CD4-positive, alpha-beta memory T cell (primary cell): ENCODE results near the gene CC2D1A. TPM values are rescaled to one million over a fixed set of nuclear protein-coding genes. Genes with fewer than 3 reads are reported as not detected.

ENCODE experiments used
- CTCF ChIA-PET: fragments of 350-600 bp; sonication (Branson Sonifier 250); formaldehyde crosslinking; loops from one replicate; lab custom pipeline; 2021; ENCODE audit warnings: inconsistent platforms; ENCODE audit not compliant: partially characterized antibody; lab: Charles Lee
- POLR2A ChIA-PET: fragments of 350-600 bp; sonication (Branson Sonifier 250); formaldehyde crosslinking; loops from one replicate; lab custom pipeline; 2021; ENCODE audit not compliant: partially characterized antibody; lab: Charles Lee
- DNase-seq, 5 donors: peaks; one replicate each; pipeline versions ENCODE4 v3.0.0 to v3.0.0-alpha.2; 2020 to 2022; ENCODE audit warnings: mixed read lengths in 1 of 5
- H3K27ac ChIP-seq: one replicate; pipeline ENCODE4 v1.7.0; 2013; ENCODE audit warnings: low read depth, low read length
- H3K27me3 ChIP-seq: 2 replicates; pipeline ENCODE4 v1.7.0; 2013; ENCODE audit warnings: mild to moderate bottlenecking, low read length, moderate library complexity; ENCODE audit not compliant: insufficient read depth
- H3K36me3 ChIP-seq: 2 replicates; pipeline ENCODE4 v1.7.0; 2013; ENCODE audit warnings: mild to moderate bottlenecking, low read length, moderate library complexity; ENCODE audit not compliant: insufficient read depth
- H3K4me1 ChIP-seq: 2 replicates; pipeline ENCODE4 v1.7.0; 2013; ENCODE audit warnings: mild to moderate bottlenecking, low read length, moderate library complexity; ENCODE audit not compliant: insufficient read depth
- H3K4me3 ChIP-seq, 2 donors: one replicate each; pipeline ENCODE4 v1.7.0; 2013; ENCODE audit warnings: low read length in 2 of 2, mild to moderate bottlenecking in 1 of 2
- H3K9me3 ChIP-seq, 2 donors: one replicate each; pipeline ENCODE4 v1.7.0; 2013; ENCODE audit warnings: low read length in 2 of 2, control low read depth in 1 of 2; ENCODE audit not compliant: control insufficient read depth in 1 of 2
- H3K27ac Mint-ChIP-seq, 7 donors: one replicate each; pipeline ENCODE4 v1.8.0; 2020 to 2021; ENCODE audit warnings: mixed read lengths in 7 of 7, mild to moderate bottlenecking in 6 of 7, inconsistent platforms in 3 of 7, moderate library complexity in 3 of 7
- H3K27me3 Mint-ChIP-seq, 2 donors: one replicate each; pipeline ENCODE4 v1.8.0; 2020 to 2021; ENCODE audit warnings: mixed read lengths in 2 of 2
- H3K36me3 Mint-ChIP-seq, 2 donors: one replicate each; pipeline ENCODE4 v1.8.0; 2020 to 2021; ENCODE audit warnings: mixed read lengths in 2 of 2, inconsistent platforms in 1 of 2, mild to moderate bottlenecking in 1 of 2
- H3K4me1 Mint-ChIP-seq, 4 donors: one replicate each; pipeline ENCODE4 v1.8.0; 2020 to 2021; ENCODE audit warnings: mixed read lengths in 4 of 4, mild to moderate bottlenecking in 1 of 4
- H3K4me3 Mint-ChIP-seq, 8 donors: one replicate each; pipeline ENCODE4 v1.8.0; 2020 to 2021; ENCODE audit warnings: mixed read lengths in 8 of 8, mild to moderate bottlenecking in 7 of 8, moderate library complexity in 6 of 8, inconsistent platforms in 3 of 8
- H3K9me3 Mint-ChIP-seq, 8 donors: one replicate each; pipeline ENCODE4 v1.8.0; 2020 to 2021; ENCODE audit warnings: mixed read lengths in 8 of 8, mild to moderate bottlenecking in 5 of 8, inconsistent platforms in 3 of 8, moderate library complexity in 1 of 8
- intact Hi-C: fragments of 100-400 bp; cut with micrococcal nuclease; formaldehyde crosslinking; loops from one replicate; pipeline ENCODE4 v1.15.1; 2023
- polyA plus RNA-seq, 2 donors: library from polyadenylated mRNA; unstranded; fragments of 300-500 nt; fragmentation: Illumina TruSeq; gene quantifications; one replicate each; pipeline ENCODE4 v1.2.3, GENCODE V29; 2021
- total RNA-seq, 2 experiments: library from RNA; stranded (reverse); gene quantifications; one replicate each; pipeline ENCODE4 v1.2.3, GENCODE V29; 2021

The CC2D1A gene
- total and polyA plus RNA-seq, 4 experiments from 2014 or later = 3.8 to 37.1 (median 23.4) TPM

DNA sequence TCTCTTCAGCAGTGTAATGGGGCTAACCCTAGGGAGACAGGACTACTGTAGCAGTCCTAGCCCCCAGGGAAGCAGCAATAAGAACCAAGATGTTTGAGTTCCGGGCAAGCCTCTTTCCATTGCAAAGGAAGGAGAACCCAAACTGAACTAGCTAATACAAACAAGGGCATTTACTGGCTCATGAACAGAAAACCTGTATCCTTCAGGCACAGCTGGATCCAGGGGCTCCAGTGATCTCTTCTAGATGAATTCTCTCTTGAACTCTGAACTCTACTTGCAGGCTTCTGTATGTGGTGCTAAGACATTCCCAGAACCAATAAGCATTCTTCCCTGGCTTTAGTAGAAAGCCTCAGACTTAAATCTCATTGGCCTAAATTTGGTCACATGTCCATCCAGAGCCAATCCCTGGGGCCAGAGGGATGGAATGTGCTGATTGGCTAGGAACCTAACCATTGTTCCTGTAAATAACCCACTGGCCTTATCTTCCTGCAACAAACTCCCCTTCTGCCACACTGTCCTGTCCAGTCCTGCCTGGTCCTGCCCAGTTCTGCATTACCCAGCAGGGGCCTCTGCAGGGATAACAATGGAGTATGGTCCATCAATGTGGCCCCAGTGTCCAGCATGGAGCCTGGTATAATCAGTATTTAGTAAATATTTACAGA is 36.2 kb downstream of the CC2D1A start:
- Histone ChIP-seq H3K4me3 (no peak overlapping the region), H3K4me1 (no peaks in the 10 kb centered on the region), H3K27ac (no peak overlapping the region), H3K27me3 (no peaks in the 10 kb centered on the region), H3K9me3 (no peaks in the 10 kb centered on the region), H3K36me3 (no peaks in the 10 kb centered on the region)
- H3K36me3 Mint-ChIP-seq = no peaks in the 10 kb centered on the region
- POLR2A ChIA-PET = no interaction called here
- H3K27me3 Mint-ChIP-seq = peaks cover 0 to 2% of the 10 kb centered on the region in 2 donors
- CTCF ChIA-PET = no interaction called here
- peaks cover 0 to 6% (median 0%) of the 10 kb centered on the region in 8 donors for H3K9me3 Mint-ChIP-seq
- no peak for DNase-seq
- H3K4me3 Mint-ChIP-seq = no peak overlapping the region
- intact Hi-C loops = no loop called here
- peaks cover 0 to 2% (median 0%) of the 10 kb centered on the region in 4 donors for H3K4me1 Mint-ChIP-seq
- H3K27ac Mint-ChIP-seq = no peak overlapping the region

DNA sequence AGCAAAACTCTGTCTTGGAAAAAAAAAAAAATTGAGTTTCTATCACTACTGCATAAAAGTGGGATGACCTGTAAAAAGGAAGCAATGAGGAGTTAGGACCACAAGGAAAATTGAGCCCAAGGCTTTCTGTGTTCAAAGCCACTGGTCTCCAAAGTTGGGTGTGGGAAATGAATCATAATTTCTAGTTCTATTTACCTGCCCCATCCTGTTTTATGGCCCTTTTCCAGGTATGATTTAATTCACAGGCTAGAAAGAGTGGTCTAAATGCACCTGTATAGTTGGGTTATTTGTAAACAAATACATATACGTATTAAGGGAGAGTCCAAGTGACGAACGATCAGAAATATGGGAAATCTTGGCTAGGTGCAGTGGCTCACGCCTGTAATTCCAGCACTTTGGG is 40.4 kb downstream of the CC2D1A start:
- DNase-seq = no peak
- no peak overlapping the region for H3K4me3 ChIP-seq
- no peaks in the 10 kb centered on the region for H3K27me3 Mint-ChIP-seq
- H3K4me3 Mint-ChIP-seq = no peak overlapping the region
- H3K27me3 ChIP-seq = no peaks in the 10 kb centered on the region
- no peak overlapping the region for H3K27ac ChIP-seq
- no peaks in the 10 kb centered on the region for H3K9me3 ChIP-seq
- H3K27ac Mint-ChIP-seq = no peak overlapping the region
- intact Hi-C loops = no loop called here
- H3K4me1 ChIP-seq = no peaks in the 10 kb centered on the region
- peaks cover 0 to 4% (median 0%) of the 10 kb centered on the region in 8 donors for H3K9me3 Mint-ChIP-seq
- no peaks in the 10 kb centered on the region for H3K36me3 ChIP-seq
- ChIA-PET POLR2A (no interaction called here), CTCF (no interaction called here)
- H3K4me1 Mint-ChIP-seq = peaks cover 0 to 2% (median under 1%) of the 10 kb centered on the region in 4 donors
- H3K36me3 Mint-ChIP-seq = no peaks in the 10 kb centered on the region

DNA sequence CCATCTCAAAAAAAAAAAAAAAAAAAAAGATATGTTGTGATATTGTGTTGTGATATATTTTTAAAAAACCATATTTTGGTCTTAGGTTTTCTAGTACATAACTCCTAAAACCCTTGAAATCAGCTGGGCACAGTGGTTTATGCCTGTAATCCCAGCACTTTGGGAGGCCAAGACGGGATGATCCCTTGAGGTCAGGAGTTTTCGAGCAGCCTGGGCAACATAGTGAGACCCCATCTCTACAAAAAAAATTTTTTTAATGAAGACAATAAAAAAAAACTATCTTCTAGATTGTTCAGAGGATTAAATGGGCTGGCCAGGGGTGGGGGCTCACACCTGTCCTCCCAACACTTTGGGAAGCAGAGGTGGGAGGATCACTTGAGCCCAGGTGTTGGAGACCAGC is 45.0 kb downstream of the CC2D1A start:
- no peaks in the 10 kb centered on the region for H3K27me3 Mint-ChIP-seq
- H3K4me1 Mint-ChIP-seq = peaks cover 12 to 28% (median 17%) of the 10 kb centered on the region in 4 donors
- DNase-seq = no peak
- Histone ChIP-seq H3K4me3 (no peak overlapping the region), H3K9me3 (no peaks in the 10 kb centered on the region), H3K27me3 (no peaks in the 10 kb centered on the region), H3K4me1 (peaks cover 22% of the 10 kb centered on the region), H3K36me3 (peaks cover 14% of the 10 kb centered on the region), H3K27ac (no peak overlapping the region)
- H3K36me3 Mint-ChIP-seq = peaks cover 0 to 22% of the 10 kb centered on the region in 2 donors
- POLR2A ChIA-PET = interaction anchor here (1.2 to 7.2 kb wide), 8 partner anchors 11 to 123 kb away, joined by 3 to 119 read pairs (median 12); partner anchors contain the start of genes IL27RA and RFX1
- CTCF ChIA-PET = interaction anchor here (1.5 to 3.0 kb wide), 3 partner anchors 68 to 124 kb away, joined by 4 to 10 read pairs (median 5); partner anchors contain the start of gene IL27RA
- peak overlapping the region in 1 of 8 donors; percentile 96 for H3K4me3 Mint-ChIP-seq
- peak overlapping the region in 3 of 7 donors; percentile 86 to 99 (median 94) for H3K27ac Mint-ChIP-seq
- intact Hi-C loops = loop anchor here (5.0 to 10.0 kb wide), 2 partner anchors 44 to 124 kb away; partner anchors contain the start of genes BRME1, CC2D1A and MISP3
- H3K9me3 Mint-ChIP-seq = no peaks in the 10 kb centered on the region

GRCh38 chr19:13951799-13952153 is 45.8 kb downstream of the CC2D1A start:
- Histone ChIP-seq H3K27me3 (no peaks in the 10 kb centered on the region), H3K4me1 (peaks cover 22% of the 10 kb centered on the region), H3K27ac (peak overlapping the region; percentile 80), H3K9me3 (no peaks in the 10 kb centered on the region), H3K4me3 (peak overlapping the region; percentile 43), H3K36me3 (peaks cover 21% of the 10 kb centered on the region)
- H3K27ac Mint-ChIP-seq = peak overlapping the region; percentile 86 to 99 (median 96)
- intact Hi-C loops = loop anchor here (1.0 to 10.0 kb wide), 7 partner anchors 35 to 140 kb away; partner anchors contain the start of genes BRME1, CC2D1A, MISP3 and RFX1
- peaks cover 0 to 28% of the 10 kb centered on the region in 2 donors for H3K36me3 Mint-ChIP-seq
- H3K9me3 Mint-ChIP-seq = no peaks in the 10 kb centered on the region
- peak overlapping the region; percentile 88 to 96 (median 92) for H3K4me3 Mint-ChIP-seq
- DNase-seq = no peak
- H3K27me3 Mint-ChIP-seq = no peaks in the 10 kb centered on the region
- ChIA-PET CTCF (interaction anchor here (1.2 to 3.7 kb wide), 5 partner anchors 69 to 123 kb away, joined by 3 to 24 read pairs (median 5); partner anchors contain the start of gene IL27RA), POLR2A (interaction anchor here (0.9 to 7.2 kb wide), 18 partner anchors 11 to 185 kb away, joined by 3 to 119 read pairs (median 6); partner anchors contain the start of genes ASF1B, IL27RA, RFX1 and RLN3)
- H3K4me1 Mint-ChIP-seq = peaks cover 12 to 28% (median 17%) of the 10 kb centered on the region in 4 donors

GRCh38 chr19:13952154-13952930 is 46.3 kb downstream of the CC2D1A start, which contains the start of gene DCAF15:
Gene DCAF15, plus strand, starts transcription at chr19:13952509. Its CDS starts 4 bp downstream, at chr19:13952513.
- Mint-ChIP-seq H3K4me1 (peaks cover 12 to 28% (median 17%) of the 10 kb centered on the region in 4 donors), H3K36me3 (peaks cover 0 to 33% of the 10 kb centered on the region in 2 donors), H3K27me3 (no peaks in the 10 kb centered on the region), H3K9me3 (no peaks in the 10 kb centered on the region), H3K27ac (peak within 1 kb of the TSS; percentile 86 to 99 (median 96)), H3K4me3 (peak within 1 kb of the TSS; percentile 88 to 96 (median 92))
- H3K4me1 ChIP-seq = peaks cover 22% of the 10 kb centered on the region
- ChIA-PET CTCF (interaction anchor here (1.1 to 3.7 kb wide), 8 partner anchors 50 to 123 kb away, joined by 3 to 24 read pairs (median 4); partner anchors contain the start of genes IL27RA and MISP3), POLR2A (interaction anchor here (0.6 to 7.2 kb wide), 25 partner anchors 10 to 570 kb away, joined by 3 to 119 read pairs (median 5); partner anchors contain the start of genes ASF1B, IL27RA, RFX1 and RLN3)
- H3K9me3 ChIP-seq = no peaks in the 10 kb centered on the region
- intact Hi-C loops = loop anchor here (1.0 to 10.0 kb wide), 7 partner anchors 34 to 139 kb away; partner anchors contain the start of genes BRME1, CC2D1A, MISP3 and RFX1
- peak within 1 kb of the TSS; percentile 43 to 71 for H3K4me3 ChIP-seq
- DNase-seq = peak; percentile 98 to 100 (median 99)
- peak within 1 kb of the TSS; percentile 80 for H3K27ac ChIP-seq
- H3K27me3 ChIP-seq = no peaks in the 10 kb centered on the region
- peaks cover 27% of the 10 kb centered on the region for H3K36me3 ChIP-seq

- Histone ChIP-seq H3K4me1 (peaks cover 22% of the 10 kb centered on the region), H3K9me3 (no peaks in the 10 kb centered on the region), H3K36me3 (peaks cover 34% of the 10 kb centered on the region), H3K4me3 (peak overlapping the region; percentile 43 to 71), H3K27ac (peak overlapping the region; percentile 80), H3K27me3 (no peaks in the 10 kb centered on the region)
- intact Hi-C loops = loop anchor here (1.0 to 10.0 kb wide), 7 partner anchors 33 to 138 kb away; partner anchors contain the start of genes BRME1, CC2D1A, MISP3 and RFX1
- Mint-ChIP-seq H3K27me3 (no peaks in the 10 kb centered on the region), H3K36me3 (peaks cover 0 to 39% of the 10 kb centered on the region in 2 donors), H3K27ac (peak overlapping the region; percentile 56 to 89 (median 84)), H3K4me3 (peak overlapping the region; percentile 84 to 95 (median 88)), H3K9me3 (no peaks in the 10 kb centered on the region), H3K4me1 (peaks cover 12 to 28% (median 17%) of the 10 kb centered on the region in 4 donors)
- ChIA-PET POLR2A (interaction anchor here (0.6 to 7.2 kb wide), 23 partner anchors 9 to 569 kb away, joined by 3 to 119 read pairs (median 5); partner anchors contain the start of genes ASF1B, IL27RA, RFX1 and RLN3), CTCF (interaction anchor here (0.9 to 3.7 kb wide), 9 partner anchors 51 to 122 kb away, joined by 3 to 24 read pairs (median 4); partner anchors contain the start of genes IL27RA and MISP3)
- peak in 1 of 5 donors; percentile 48 for DNase-seq
These were observed 47.0 kb downstream of the CC2D1A start for GRCh38 chr19:13952931-13953531.
